Astrocyte (in vitro differentiated cells and primary cell): ENCODE data around the gene TIGD7. TPM values are rescaled to one million over a fixed set of nuclear protein-coding genes. Genes with fewer than 3 reads are reported as not detected.

Experiments
- DNase-seq: peaks from one replicate; pipeline ENCODE4 v3.0.0-alpha.2; 2010; ENCODE audit warnings: low read depth
- FAIRE-seq: peaks from 2 replicates; lab custom pipeline; 2011; peaks lifted over from hg19 to GRCh38; lab: Jason Lieb, UNC
- H2AFZ ChIP-seq: 2 replicates; pipeline ENCODE4 v1.6.0; 2012; ENCODE audit warnings: low read depth, low read length, inconsistent platforms
- H3K27ac ChIP-seq: 2 replicates; pipeline ENCODE4 v1.5.1; 2011; ENCODE audit warnings: low read depth, low read length, inconsistent platforms
- H3K27me3 ChIP-seq: 2 replicates; pipeline ENCODE4 v1.6.0; 2011; ENCODE audit warnings: low read length, inconsistent platforms; ENCODE audit not compliant: insufficient read depth
- H3K36me3 ChIP-seq: 2 replicates; pipeline ENCODE4 v1.5.1; 2011; ENCODE audit warnings: low read length, inconsistent platforms; ENCODE audit not compliant: insufficient read depth
- H3K4me1 ChIP-seq: 2 replicates; pipeline ENCODE4 v1.5.1; 2011; ENCODE audit warnings: low read length, inconsistent platforms; ENCODE audit not compliant: insufficient read depth
- H3K4me2 ChIP-seq: 2 replicates; pipeline ENCODE4 v1.6.0; 2012; ENCODE audit warnings: low read length, inconsistent platforms
- H3K4me3 ChIP-seq: 2 replicates; pipeline ENCODE4 v1.5.1; 2011; ENCODE audit warnings: low read depth, mild to moderate bottlenecking, low read length, inconsistent platforms; ENCODE audit not compliant: insufficient read depth
- H3K79me2 ChIP-seq: 2 replicates; pipeline ENCODE4 v1.6.0; 2012; ENCODE audit warnings: mild to moderate bottlenecking, low read length, inconsistent platforms; ENCODE audit not compliant: insufficient read depth
- H3K9ac ChIP-seq: 2 replicates; pipeline ENCODE4 v1.6.0; 2012; ENCODE audit warnings: mild to moderate bottlenecking, low read length, inconsistent platforms
- H3K9me3 ChIP-seq: 2 replicates; pipeline ENCODE4 v1.5.1; 2012; ENCODE audit warnings: low read depth, mild to moderate bottlenecking, low read length, inconsistent platforms; ENCODE audit not compliant: insufficient read depth
- H4K20me1 ChIP-seq: 2 replicates; pipeline ENCODE4 v1.6.0; 2012; ENCODE audit warnings: low read length, inconsistent platforms; ENCODE audit not compliant: insufficient read depth
- H3K27ac Mint-ChIP-seq: one replicate; pipeline ENCODE4 v1.8.0; 2021; ENCODE audit warnings: mild to moderate bottlenecking, mixed read lengths; ENCODE audit not compliant: unreplicated experiment
- H3K27me3 Mint-ChIP-seq: one replicate; pipeline ENCODE4 v1.8.0; 2021; ENCODE audit warnings: low read depth, mixed read lengths; ENCODE audit not compliant: unreplicated experiment
- H3K36me3 Mint-ChIP-seq: one replicate; pipeline ENCODE4 v1.8.0; 2021; ENCODE audit warnings: low read depth, mixed read lengths; ENCODE audit not compliant: unreplicated experiment
- H3K4me1 Mint-ChIP-seq: one replicate; pipeline ENCODE4 v1.8.0; 2021; ENCODE audit warnings: low read depth, mixed read lengths; ENCODE audit not compliant: unreplicated experiment
- H3K4me3 Mint-ChIP-seq: one replicate; pipeline ENCODE4 v1.8.0; 2021; ENCODE audit warnings: mild to moderate bottlenecking, moderate library complexity, mixed read lengths; ENCODE audit not compliant: unreplicated experiment
- H3K9me3 Mint-ChIP-seq: one replicate; pipeline ENCODE4 v1.8.0; 2021; ENCODE audit warnings: mild to moderate bottlenecking, mixed read lengths; ENCODE audit not compliant: unreplicated experiment
- CTCF ChIP-seq: IDR thresholded peaks from 2 replicates; pipeline ENCODE4 v1.5.1; 2011; ENCODE audit warnings: low read depth, mild to moderate bottlenecking, inconsistent platforms, low read length, moderate library complexity; ENCODE audit not compliant: insufficient read depth
- EZH2 ChIP-seq: IDR thresholded peaks from 2 replicates; pipeline ENCODE4 v1.6.1; 2012; ENCODE audit warnings: mild to moderate bottlenecking, low read length, inconsistent platforms; ENCODE audit not compliant: insufficient read depth
- total RNA-seq: library from RNA; stranded (reverse); gene quantifications from 2 replicates; pipeline ENCODE4 v1.2.1, GENCODE V29; 2021

TIGD7 gene
- total RNA-seq, 1 donor from 2014 or later: 4.5 TPM

- Histone ChIP-seq H3K4me2 (peak overlapping the region; percentile 91), H3K27me3 (no peaks in the 10 kb centered on the region), H3K36me3 (peaks cover 17% of the 10 kb centered on the region), H3K9me3 (peaks cover 16% of the 10 kb centered on the region), H3K9ac (peak overlapping the region; percentile 83), H4K20me1 (peaks cover 4% of the 10 kb centered on the region), H2AFZ (peak overlapping the region; percentile 100), H3K4me3 (peak overlapping the region; percentile 68), H3K79me2 (peaks cover 38% of the 10 kb centered on the region), H3K4me1 (peaks cover 4% of the 10 kb centered on the region), H3K27ac (peak overlapping the region; percentile 84)
- Mint-ChIP-seq H3K36me3 (peaks cover 48% of the 10 kb centered on the region), H3K27me3 (no peaks in the 10 kb centered on the region), H3K4me1 (peaks cover 6% of the 10 kb centered on the region), H3K9me3 (peaks cover 35% of the 10 kb centered on the region), H3K4me3 (peak overlapping the region; percentile 91), H3K27ac (peak overlapping the region; percentile 83)
- FAIRE-seq (no peak), DNase-seq (no peak)
- no peak for TF ChIP-seq EZH2
- TF ChIP-seq CTCF: no peak
Observed at GRCh38 chr16:3306078-3306477, 848 bp upstream of the TIGD7 start.

- Histone ChIP-seq H3K79me2 (peaks cover 38% of the 10 kb centered on the region), H3K9ac (peak overlapping the region; percentile 83), H4K20me1 (peaks cover 4% of the 10 kb centered on the region), H3K27ac (peak overlapping the region; percentile 84), H3K36me3 (peaks cover 21% of the 10 kb centered on the region), H3K4me2 (peak overlapping the region; percentile 91), H3K27me3 (no peaks in the 10 kb centered on the region), H3K9me3 (peaks cover 20% of the 10 kb centered on the region), H3K4me3 (peak overlapping the region; percentile 68), H3K4me1 (peaks cover 4% of the 10 kb centered on the region), H2AFZ (peak overlapping the region; percentile 100)
- Mint-ChIP-seq H3K36me3 (peaks cover 47% of the 10 kb centered on the region), H3K9me3 (peaks cover 30% of the 10 kb centered on the region), H3K27me3 (no peaks in the 10 kb centered on the region), H3K27ac (peak overlapping the region; percentile 72), H3K4me1 (peaks cover 6% of the 10 kb centered on the region), H3K4me3 (peak overlapping the region; percentile 91)
- DNase-seq (peak; percentile 16), FAIRE-seq (no peak)
- TF ChIP-seq CTCF (no peak), EZH2 (no peak)
Observed at GRCh38 chr16:3304370-3304769, 860 bp downstream of the TIGD7 start.

GRCh38 chr16:3295783-3296182, 9.4 kb downstream of the TIGD7 start:
- Histone ChIP-seq H4K20me1 (peaks cover 25% of the 10 kb centered on the region), H3K27ac (no peak overlapping the region), H3K27me3 (no peaks in the 10 kb centered on the region), H3K4me1 (no peaks in the 10 kb centered on the region), H3K9me3 (peaks cover 41% of the 10 kb centered on the region), H3K79me2 (peaks cover 31% of the 10 kb centered on the region), H3K9ac (no peak overlapping the region), H3K4me3 (no peak overlapping the region), H2AFZ (no peak overlapping the region), H3K36me3 (peaks cover 23% of the 10 kb centered on the region), H3K4me2 (no peak overlapping the region)
- FAIRE-seq: no peak
- no peak for TF ChIP-seq EZH2
- TF ChIP-seq CTCF: no peak
- Mint-ChIP-seq H3K27me3 (no peaks in the 10 kb centered on the region), H3K36me3 (peaks cover 66% of the 10 kb centered on the region), H3K9me3 (peaks cover 50% of the 10 kb centered on the region), H3K4me3 (no peak overlapping the region), H3K4me1 (peaks cover 11% of the 10 kb centered on the region), H3K27ac (no peak overlapping the region)
- DNase-seq: no peak
